HG03469 (cell line): ENCODE data around the gene GFI1.
"Not testable (repeated sequence)": the region's sequence is repeated elsewhere in the genome, so short reads cannot be mapped to it uniquely, and the experiment has no call there.

ENCODE experiments used
- ATAC-seq: cut with Tn5 transposase; IDR thresholded peaks from one replicate; pipeline ENCODE4 v1.9.1; 2021; ENCODE audit warnings: mild to moderate bottlenecking, moderate library complexity, moderate number of reproducible peaks; ENCODE audit not compliant: unreplicated experiment

GFI1 gene

DNA sequence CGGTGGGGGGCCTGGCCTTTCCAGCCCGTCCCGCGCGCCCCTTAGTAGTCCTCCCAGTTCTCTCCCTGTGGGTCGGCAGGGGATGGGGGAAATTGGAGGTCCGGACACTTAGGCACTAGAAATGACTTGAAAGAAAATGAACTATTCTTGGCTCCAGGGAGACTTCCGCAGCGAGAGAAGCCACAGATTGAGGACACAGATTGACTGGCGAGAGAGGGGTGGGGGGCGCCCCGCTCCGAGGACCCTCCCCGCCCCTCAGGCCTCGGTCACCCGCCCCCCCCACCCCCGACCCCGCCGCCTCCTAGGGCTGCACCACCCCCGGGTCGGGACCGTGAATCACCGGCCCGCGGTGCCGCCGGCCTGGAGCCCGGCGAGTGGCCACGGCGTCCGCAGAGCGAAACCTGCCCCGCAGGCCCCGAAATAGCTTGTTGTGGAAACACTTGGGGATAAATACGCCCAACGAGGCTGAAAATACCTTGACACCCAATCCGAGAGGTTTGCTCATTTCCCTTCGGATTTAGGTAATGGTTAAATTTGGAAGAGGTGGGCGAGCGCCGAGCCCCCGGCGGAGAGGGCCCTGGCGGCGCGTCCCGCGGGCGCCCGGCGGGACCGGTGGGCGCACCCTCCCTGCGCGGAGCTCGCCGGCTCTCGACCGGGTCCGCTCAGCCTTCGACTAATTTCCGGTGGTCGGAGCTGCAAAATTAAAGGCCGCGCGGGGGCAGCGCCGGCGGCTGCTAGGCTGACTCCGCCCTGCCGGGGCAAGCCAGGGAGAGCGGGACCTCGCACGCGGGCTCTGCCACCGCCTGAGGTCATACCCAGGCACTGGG, at the start of gene GFI1:
GFI1 (minus strand) TSS at position 675 of the 827 bp plus-strand sequence. CDS start 3,438 bp downstream, outside the sequence.
- peak; percentile 28 for ATAC-seq

DNA sequence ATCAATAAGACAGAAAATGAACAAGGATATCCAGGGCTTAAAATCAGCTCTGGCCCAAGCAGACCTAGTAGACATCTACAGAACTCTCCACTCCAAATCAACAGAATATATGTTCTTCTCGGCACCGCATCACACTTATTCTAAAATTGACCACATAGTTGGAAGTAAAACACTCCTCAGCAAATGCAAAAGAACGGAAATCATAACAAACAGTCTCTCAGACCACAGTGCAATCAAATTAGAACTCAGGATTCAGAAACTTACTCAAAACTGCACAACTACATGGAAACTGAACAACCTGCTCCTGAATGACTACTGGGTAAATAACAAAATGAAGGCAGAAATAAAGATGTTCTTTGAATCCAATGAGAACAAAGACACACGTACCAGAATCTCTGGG, 45.6 kb upstream of the GFI1 start:
- ATAC-seq, result not testable (repeated sequence)

DNA sequence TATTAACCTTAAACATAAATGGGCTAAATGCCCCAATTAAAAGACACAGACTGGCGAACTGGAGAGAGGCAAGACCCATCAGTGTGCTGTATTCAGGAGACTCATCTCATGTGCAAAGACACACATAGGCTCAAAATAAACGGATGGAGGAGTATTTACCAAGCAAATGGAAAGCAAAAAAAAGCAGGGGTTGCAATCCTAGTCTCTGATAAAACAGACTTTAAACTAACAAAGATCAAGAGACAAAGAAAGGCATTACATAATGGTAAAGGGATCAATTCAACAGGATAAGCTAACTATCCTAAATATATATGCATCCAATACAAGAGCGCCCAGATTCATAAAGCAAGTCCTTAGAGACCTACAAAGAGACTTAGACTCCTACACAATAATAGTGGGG, 45.2 kb upstream of the GFI1 start:
- not testable (repeated sequence) for ATAC-seq

DNA sequence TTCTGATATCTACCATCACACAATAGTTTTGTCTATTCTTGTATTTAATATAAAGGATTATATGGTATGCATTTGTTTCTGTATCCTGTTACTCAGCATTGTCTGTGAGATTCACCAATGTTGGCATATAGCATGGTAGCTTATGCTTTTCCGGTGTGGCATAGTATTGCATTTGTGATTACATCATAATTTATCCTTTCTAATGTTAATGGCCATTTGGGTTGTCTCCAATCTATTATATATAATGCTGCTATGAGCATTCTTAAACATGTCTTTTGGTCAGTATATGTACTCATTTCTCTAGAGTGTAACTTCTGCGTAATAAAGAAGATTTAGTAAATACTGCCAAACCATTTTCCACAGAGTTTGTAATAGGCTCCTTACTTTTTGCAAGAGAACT, 40.9 kb upstream of the GFI1 start:
- no peak for ATAC-seq

DNA sequence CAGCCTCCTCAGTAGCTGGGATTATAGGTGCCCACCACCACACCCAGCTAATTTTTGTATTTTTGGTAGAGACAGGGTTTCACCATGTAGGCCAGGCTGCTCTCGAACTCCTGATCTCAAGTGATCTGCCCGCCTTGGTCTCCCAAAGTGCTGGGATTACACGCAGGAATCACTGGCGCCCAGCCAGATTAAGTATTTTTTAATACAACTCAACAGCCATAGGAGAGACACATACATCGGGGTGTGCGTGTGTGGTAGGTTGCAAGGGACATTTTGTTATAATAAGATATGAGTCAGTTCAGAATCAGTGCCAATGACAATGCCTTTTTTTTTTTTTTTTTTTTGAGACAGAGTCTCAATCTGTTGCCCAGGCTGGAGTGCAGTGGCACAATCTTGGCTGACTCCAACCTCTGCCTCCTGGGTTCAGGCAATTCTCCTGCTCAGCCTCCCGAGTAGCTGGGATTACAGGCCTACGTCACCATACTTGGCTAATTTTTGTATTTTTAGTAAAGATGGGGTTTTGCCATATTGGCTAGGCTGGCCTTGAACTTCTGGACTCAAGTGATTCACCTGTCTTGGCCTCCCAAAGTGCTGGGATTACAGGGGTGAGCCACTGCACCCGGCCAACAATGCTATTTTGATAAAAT, 38.3 kb upstream of the GFI1 start:
- not testable (repeated sequence) for ATAC-seq

DNA sequence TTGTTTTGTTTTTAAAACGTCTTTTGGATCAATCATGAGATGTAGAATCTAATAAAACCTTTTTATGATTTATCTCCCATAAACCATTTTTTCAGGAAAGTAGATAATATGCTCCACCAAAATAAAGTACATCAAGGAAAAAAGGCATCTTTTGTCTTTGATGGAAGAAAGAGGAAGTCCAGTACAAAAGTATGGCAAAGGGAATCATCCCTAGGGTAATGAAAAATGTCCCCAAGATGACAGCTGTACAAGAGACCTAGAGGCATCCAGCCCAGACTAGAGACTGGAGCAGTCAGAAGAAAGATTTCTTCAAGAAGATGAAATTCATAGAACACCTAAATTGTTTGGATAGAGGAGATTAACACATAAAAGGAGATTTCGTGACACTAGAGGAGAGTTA, 32.3 kb upstream of the GFI1 start:
- ATAC-seq, result no peak

DNA sequence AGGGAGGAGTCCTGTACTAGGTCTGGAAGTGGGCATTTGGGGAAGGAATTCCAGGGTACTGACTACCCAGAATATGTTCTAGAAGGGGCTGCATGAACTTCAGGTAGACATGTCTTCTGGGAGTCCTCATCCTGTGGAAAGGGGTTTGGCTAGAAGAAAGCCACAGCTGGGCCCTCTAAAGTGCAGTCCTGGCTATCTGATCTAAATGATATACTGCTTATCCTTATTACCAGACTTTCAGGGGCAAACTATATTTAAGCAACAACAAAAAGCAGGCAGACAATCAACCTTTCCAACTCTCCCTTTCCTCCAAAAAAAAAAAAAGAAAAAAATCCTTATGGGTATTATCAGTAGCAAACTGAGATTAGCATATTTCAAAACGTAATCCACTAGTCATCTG, 29.8 kb upstream of the GFI1 start:
- no peak for ATAC-seq

DNA sequence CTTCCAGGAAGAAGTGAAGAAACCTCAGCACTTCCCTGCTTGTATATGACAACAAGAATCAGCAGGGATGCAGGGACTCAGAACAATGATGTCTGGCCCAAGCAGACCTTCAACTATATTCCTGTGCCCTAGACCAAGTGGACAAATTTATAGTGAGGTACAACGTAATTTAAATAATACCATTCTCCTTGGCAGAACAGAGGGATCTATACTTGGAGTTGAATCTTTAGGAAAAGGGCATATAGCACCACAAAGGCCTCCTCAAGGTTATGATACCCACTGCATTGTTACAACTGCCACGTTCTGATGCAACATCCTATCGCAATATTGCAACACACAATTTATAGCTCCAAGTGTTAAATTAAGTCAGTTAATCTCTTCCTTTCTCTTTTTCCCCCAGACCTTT, 29.1 kb upstream of the GFI1 start:
- no peak for ATAC-seq

DNA sequence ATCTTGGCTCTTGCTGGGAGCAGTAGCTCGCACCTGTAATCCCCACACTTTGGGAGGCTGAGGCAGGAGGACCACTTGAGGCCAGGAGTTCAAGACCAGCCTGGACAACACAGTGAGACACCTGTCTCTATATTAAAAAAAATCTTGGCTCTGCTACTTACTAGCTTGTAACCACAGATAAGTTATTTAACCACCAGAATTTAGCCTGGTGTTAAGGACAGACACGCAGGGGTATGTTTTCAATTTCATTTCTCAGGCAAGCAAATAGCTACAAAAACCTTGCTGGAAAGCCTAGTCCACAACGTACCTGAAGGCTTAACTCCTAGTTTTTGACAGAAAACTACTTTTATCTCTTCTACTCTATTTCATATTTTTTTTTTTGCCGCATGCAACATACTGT, 24.8 kb upstream of the GFI1 start:
- ATAC-seq, result no peak

DNA sequence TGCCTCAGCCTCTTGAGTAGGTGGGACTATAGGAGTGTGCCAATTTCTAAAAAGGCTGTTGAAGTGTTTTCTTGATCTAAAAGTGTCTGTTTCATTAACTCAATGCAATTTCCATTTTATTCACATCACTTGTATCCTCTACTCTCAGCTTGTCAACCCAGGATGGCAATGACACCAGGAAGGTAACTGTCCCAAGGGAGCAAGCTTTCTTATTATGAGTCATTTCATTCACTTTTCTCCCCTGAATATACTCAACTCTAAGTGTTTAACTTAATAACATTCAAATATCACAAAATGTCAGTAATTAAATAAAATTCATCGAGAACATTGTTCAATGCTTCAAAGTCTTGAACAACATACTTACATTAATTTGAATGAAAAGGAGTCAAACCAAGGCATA, 22.9 kb upstream of the GFI1 start:
- no peak for ATAC-seq

DNA sequence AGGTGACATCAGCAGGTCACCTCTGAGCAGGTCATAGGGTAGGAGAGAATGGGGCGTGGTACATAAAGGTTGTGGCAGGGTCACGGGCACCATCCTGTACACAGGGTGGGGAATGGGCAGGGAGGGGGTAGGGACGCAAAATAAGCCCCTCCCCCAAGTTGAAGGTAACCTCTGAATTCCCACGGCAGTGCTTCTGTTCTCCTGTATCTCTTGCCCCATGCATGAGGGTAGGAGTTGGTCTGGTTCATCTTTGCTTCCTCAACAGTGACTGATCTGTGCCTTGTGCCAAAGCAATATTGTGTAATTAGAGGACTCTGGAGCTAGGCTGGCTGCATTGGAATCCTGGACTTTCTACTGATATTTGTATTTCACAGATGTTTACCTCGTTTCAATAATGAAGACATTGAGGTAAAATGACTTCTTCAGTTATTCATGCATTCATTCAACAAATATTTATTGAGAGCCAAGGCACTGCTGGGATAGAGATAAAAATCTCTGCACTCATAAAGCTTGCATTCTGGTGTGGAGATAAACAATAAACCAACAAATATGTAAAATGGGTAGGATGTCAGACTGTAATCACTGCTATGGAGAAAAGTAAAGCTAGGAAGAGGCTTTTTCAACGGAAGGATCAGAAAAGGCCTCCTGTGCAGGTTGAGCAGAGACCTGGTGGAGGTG, 18.4 kb upstream of the GFI1 start:
- no peak for ATAC-seq

DNA sequence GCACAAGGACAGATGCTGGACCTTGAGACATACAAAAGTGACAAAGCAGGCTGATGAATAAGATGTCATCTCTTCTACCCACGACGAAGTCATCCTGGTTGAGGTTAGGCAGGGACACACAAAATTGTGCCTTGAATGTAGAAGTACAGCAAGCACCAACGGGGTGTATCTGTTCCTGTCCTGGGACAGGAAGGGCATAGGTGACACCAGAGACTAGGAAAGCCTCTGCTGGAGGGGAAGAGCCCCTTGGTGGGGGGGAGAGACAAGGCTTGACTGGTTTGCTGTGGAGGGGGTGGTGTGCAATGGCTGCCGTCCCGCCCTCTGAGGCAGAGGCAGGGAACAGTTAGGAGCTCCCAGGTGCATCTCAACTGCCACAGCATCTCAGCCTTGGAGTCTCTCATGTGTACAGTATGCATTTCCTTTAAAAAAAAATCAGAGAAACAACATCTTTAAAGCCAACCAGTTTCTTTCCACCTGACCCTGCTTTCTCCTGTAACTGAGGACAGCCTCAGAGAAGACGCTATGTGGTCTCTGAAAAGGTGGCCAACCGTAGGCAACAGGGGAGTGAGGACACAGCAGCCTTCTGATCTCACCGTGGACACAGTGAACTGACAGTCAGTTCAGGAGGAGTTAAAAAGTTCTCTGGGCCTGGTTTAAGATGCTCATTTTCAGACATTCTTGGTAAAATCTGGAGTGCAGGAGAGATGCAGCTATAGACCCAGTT, 17.7 kb upstream of the GFI1 start:
- ATAC-seq, result no peak

DNA sequence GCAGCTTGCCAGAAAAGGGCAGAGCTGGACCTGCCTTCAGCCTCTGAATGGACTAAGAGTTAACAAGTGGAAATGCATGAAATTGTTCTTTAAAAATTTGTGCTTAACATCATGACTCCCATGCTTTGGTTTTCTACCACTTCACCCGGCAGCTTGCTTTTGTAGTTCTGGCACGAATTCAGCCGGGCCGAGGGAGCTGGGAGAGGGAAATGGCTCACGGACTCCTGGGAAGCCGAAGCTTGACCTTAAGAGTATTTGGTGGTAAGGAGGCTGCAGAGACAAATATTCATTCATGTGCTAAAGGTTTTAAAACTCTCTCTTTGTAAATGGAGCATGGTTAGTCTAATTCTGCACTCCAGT, 17.2 kb upstream of the GFI1 start:
- ATAC-seq, result no peak

DNA sequence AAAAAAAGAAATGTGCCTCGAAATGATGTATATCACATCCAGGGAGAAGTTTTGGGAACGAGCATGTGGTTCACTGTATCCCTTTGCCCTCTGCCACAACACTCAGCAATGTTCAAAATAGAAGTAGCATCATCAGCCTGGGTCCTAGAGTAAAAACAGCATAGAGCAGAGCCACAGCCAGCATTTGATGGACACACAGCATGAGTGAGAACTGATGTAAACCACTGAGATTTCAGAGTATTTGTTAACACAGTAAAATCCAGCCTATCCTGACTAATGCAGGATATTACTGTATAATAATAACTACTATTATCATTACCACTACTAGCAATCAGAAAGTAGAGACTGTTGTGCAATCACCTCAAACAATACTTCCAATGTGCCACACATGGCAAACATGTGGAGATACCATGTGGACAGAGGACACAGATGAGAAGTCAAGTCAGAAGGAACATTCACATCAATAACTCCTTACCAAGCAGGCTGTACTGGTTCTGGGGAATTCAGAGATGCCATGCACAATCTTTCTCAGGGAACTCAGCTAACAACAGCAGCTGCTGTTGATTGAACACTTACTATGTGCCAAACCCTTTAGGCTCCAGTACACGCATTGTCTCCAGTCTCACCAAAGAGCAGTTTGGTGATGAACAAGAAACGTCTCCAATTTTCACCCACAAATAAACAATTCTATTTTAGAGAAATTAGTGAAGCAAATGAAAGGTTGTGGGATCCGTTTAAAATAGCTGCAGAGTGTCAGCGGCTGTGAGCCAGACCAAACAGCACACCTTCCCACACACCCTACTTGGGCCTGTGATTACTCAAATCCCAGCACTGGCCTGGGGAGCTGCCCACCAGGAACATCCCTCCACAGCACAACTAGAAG, 16.6 kb upstream of the GFI1 start:
- peak; percentile 35 for ATAC-seq

DNA sequence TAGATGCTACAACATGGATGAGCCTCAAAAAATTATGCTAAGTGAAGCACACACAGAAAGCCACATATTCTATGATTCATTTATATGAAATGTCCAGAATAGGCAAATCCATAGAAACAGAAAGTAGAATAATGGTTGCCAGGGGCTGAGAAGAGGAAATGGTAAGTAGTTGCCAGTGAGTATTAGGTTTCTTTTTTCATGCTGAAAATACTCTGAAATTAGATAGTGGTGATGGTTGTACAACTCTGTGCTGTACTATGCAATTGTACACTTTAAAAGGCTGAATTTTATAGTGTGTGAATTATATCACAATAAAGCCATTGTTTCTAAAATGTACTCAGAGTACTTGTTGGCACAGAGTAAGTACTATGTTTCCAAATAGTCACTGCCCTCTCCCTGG, 15.5 kb upstream of the GFI1 start:
- ATAC-seq, result peak; percentile 61

DNA sequence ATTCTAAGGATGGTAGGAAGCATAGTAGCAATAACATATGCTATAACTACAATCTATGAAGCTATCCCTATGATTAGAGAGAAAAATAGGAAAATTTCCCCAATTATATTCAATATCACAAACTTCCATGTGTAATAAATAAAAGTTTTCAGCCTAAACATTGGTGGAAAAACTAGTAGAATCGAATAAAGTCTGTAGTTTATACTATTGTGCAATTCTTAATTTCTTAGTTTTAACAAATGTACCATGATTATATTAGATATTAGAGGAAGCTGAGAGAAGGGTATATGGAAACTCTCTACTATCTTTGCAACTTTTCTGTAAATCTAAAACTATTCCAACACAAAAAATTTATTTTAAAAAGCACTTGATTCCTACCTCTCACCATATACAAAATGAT, 13.8 kb upstream of the GFI1 start:
- ATAC-seq, result no peak

DNA sequence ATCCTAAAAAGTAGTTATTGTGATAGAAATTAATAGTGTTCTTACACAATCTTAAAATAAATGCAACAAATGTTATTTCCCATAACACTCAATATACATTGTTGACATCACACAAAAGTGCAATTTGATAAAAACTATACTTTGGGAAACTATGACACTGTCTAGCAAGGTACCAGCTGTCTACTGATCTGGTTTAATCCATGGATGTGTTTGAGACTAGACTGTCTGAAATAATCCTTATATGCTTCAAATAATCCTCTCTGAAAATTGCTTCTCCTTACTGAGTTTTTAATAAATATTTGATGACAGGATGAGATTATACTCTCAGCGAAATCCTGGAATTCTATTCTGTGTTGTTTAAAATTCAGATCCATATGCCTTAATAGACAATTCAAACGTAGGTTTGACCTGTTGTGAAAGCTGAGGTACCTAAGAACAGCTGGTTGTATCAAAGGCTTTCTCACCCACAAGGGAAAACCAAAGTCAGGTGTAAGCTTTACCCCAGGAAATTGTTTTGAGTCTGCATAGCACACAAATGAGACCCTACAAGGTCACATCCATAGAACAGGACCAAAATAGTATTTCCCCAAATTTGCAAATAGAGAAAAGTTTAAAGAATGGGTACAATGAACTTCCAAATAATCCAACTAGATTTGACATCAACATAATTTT, 8.8 kb upstream of the GFI1 start:
- no peak for ATAC-seq

DNA sequence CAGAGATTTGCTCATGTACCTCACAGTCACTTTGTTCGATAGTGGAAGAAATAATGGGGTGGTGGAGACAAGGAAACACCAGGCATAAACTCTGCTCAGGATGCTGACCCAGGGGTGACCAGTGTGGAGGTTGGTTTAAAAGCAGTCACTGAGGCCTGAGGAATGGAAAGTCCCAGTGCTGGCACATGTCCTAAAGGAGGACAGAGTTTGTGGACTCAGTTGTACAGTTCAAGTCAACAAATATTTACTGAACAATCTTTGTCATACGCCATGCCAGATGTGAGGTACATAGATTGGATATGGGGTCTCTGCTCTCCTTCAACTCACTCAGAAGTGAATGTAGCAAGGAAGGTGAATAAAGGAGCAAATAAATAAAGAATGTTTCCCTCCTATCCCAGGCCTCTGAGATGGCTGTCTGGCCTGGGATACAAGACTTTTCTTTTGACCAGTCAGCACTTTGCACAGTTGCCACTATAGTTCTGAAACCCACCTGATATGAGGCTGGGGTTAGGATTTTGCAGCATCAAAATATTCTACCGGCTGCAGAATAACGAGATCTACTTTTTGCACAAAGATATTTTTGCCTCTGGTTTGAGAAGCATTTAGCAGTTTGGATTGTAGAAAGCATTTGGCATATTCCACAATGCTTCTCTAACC, 7.9 kb upstream of the GFI1 start:
- ATAC-seq, result no peak

DNA sequence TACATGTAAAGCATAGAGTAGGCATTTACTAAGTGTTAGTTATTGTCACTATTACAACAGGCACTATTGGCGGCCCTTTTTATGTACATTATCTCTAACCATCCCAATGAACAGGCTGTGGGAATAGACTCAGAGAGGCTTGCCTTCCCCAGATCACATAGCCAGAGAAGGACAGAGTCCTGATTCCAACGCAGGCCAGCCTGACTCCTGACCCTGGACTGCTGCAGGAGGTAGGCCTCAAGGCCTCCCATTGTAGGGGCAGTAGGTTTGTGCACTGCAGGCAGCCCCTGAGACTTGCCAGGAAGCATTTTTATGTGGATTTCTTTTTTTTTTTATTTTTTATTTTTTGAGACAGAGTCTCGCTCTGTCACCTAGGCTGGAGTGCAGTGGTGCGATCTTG, 6.4 kb upstream of the GFI1 start:
- ATAC-seq, result no peak
